Breast epithelium (tissue), 4 donors: Measurements from ENCODE around the gene KIF1C. TPM values are rescaled to one million over a fixed set of nuclear protein-coding genes. Genes with fewer than 3 reads are reported as not detected.

Experiments
- DNase-seq, 2 donors: peaks; one replicate each; pipeline ENCODE4 v3.0.0-alpha.2; 2019; ENCODE audit warnings: low spot score in 2 of 2
- H3K27ac ChIP-seq, 2 donors: fragments of 200-600 bp; sonication (generic) in 1 of 2; one replicate each; pipeline ENCODE4 v1.5.1; 2016 to 2019; ENCODE audit warnings: mild to moderate bottlenecking in 1 of 2
- H3K27me3 ChIP-seq, 2 donors: fragments of 200-600 bp; sonication (generic) in 1 of 2; one replicate each; pipeline versions ENCODE4 v1.5.1 to v1.6.0; 2017 to 2019; ENCODE audit warnings: control low read depth in 1 of 2, mild to moderate bottlenecking in 1 of 2
- H3K36me3 ChIP-seq: fragments of 200-600 bp; one replicate; pipeline ENCODE4 v1.5.1; 2019
- H3K4me1 ChIP-seq, 2 donors: fragments of 200-600 bp; sonication (generic); one replicate each; pipeline ENCODE4 v1.5.1; 2016 to 2019; ENCODE audit warnings: control low read depth in 1 of 2
- H3K4me3 ChIP-seq, 3 donors: fragments of 200-600 bp; sonication (generic); 1 replicate in 2 of 3; 2 replicates in 1 of 3; pipeline ENCODE4 v1.5.1; 2016 to 2019; ENCODE audit warnings: mild to moderate bottlenecking in 3 of 3, moderate library complexity in 2 of 3
- H3K9me3 ChIP-seq, 2 donors: fragments of 200-600 bp; sonication (generic) in 1 of 2; one replicate each; pipeline ENCODE4 v1.5.1; 2016 to 2019; ENCODE audit warnings: control low read depth in 1 of 2
- CTCF ChIP-seq, 3 donors: fragments of 450-650 bp; IDR thresholded peaks; one replicate each; pipeline ENCODE4 v1.5.1; 2016 to 2017; ENCODE audit warnings: antibody characterized with exemption in 3 of 3, mild to moderate bottlenecking in 3 of 3, moderate library complexity in 3 of 3
- POLR2A ChIP-seq: fragments of 450-650 bp; IDR thresholded peaks from one replicate; pipeline ENCODE4 v1.6.1; 2016; ENCODE audit warnings: antibody characterized with exemption, mild to moderate bottlenecking, moderate library complexity
- POLR2AphosphoS5 ChIP-seq, 3 donors: sonication (generic); formaldehyde crosslinking; IDR thresholded peaks; one replicate each; pipeline ENCODE4 v1.6.1; 2017; ENCODE audit warnings: antibody characterized with exemption in 3 of 3
- intact Hi-C: fragments of 100-400 bp; cut with DNase I; formaldehyde crosslinking; loops from one replicate; pipeline ENCODE4 v1.15.1; 2023; ENCODE audit warnings: low total_unique reads
- total RNA-seq, 3 donors: library from RNA; depleted of rRNA; stranded (reverse); fragments of >200 nt; gene quantifications; one replicate each; pipeline ENCODE4 v1.1.0, GENCODE V29; 2016

Gene KIF1C
- total RNA-seq, 3 donors from 2014 or later = 37.5 to 88.5 (median 50.5) TPM

DNA sequence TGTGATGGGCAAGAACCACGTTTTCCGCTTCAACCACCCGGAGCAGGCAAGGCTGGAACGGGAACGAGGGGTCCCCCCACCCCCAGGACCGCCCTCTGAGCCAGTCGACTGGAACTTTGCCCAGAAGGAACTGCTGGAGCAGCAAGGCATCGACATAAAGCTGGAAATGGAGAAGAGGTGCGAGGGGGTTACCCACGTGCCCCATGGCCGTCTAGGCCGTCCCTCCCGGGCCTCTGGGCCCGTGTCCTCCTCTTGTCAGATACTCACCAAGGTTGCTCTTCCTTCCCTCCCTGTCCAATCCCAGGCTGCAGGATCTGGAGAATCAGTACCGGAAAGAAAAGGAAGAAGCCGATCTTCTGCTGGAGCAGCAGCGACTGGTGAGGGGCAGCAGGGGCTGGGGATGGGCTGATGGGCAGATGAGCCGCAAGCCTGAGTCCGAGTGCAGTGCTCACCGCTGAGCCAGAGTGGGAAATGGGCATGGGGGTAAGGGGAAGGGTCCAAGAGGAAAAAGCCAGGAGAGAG, 22.8 kb downstream of the KIF1C start:
- no peak overlapping the region for H3K27ac ChIP-seq
- DNase-seq = no peak
- no peak for TF ChIP-seq POLR2AphosphoS5 (IDR thresholded peaks at IDR 0.05)
- no peak for TF ChIP-seq POLR2A
- no peak for TF ChIP-seq CTCF (IDR thresholded peaks at IDR 0.05)
- H3K4me3 ChIP-seq = no peak overlapping the region
- intact Hi-C loops = no loop called here
- H3K4me1 ChIP-seq = no peaks in the 10 kb centered on the region
- no peaks in the 10 kb centered on the region for H3K9me3 ChIP-seq
- no peaks in the 10 kb centered on the region for H3K27me3 ChIP-seq
- H3K36me3 ChIP-seq = peaks cover 16% of the 10 kb centered on the region

- H3K27me3 ChIP-seq = no peaks in the 10 kb centered on the region
- H3K36me3 ChIP-seq = peaks cover 16% of the 10 kb centered on the region
- no peak overlapping the region for H3K4me3 ChIP-seq
- no peaks in the 10 kb centered on the region for H3K9me3 ChIP-seq
- no peak for DNase-seq
- no peak for TF ChIP-seq CTCF (IDR thresholded peaks at IDR 0.05)
- no peak for TF ChIP-seq POLR2A
- no peak for TF ChIP-seq POLR2AphosphoS5 (IDR thresholded peaks at IDR 0.05)
- intact Hi-C loops = no loop called here
- no peak overlapping the region for H3K27ac ChIP-seq
- H3K4me1 ChIP-seq = no peaks in the 10 kb centered on the region
These were observed 24.5 kb downstream of the KIF1C start for GRCh38 chr17:5022171-5022711.

GRCh38 chr17:5023588-5024147, 25.9 kb downstream of the KIF1C start:
- no peak for TF ChIP-seq CTCF (IDR thresholded peaks at IDR 0.05)
- no peak for TF ChIP-seq POLR2AphosphoS5 (IDR thresholded peaks at IDR 0.05)
- no peak for TF ChIP-seq POLR2A
- Histone ChIP-seq H3K36me3 (peaks cover 16% of the 10 kb centered on the region), H3K4me1 (no peaks in the 10 kb centered on the region), H3K9me3 (no peaks in the 10 kb centered on the region), H3K27me3 (no peaks in the 10 kb centered on the region), H3K4me3 (no peak overlapping the region), H3K27ac (no peak overlapping the region)
- DNase-seq = no peak
- intact Hi-C loops = no loop called here

DNA sequence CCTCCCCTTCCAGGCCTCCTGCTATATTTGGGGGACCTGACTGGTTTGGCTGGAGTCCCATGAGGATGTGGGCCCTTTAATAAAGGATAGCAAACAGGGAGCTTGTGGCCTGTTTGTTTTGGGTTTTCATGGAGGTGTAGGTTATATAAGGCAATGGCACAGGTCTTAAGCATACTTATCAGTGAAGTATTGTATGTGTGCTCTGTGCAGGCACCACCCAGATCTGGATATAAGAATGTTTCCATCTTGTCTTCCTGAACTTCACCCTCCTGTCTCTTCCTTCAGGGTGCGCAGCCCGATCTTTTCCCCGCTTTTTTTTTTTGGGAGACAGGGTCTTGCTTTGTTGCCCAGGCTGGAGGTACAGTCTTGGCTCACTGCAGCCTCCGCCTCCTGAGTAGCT, 26.9 kb downstream of the KIF1C start:
- peaks cover 16% of the 10 kb centered on the region for H3K36me3 ChIP-seq
- H3K4me3 ChIP-seq = no peak overlapping the region
- H3K27ac ChIP-seq = no peak overlapping the region
- TF ChIP-seq POLR2A (no peak), POLR2AphosphoS5 (IDR thresholded peaks at IDR 0.05) (no peak)
- H3K9me3 ChIP-seq = no peaks in the 10 kb centered on the region
- DNase-seq = no peak
- no peaks in the 10 kb centered on the region for H3K27me3 ChIP-seq
- no peaks in the 10 kb centered on the region for H3K4me1 ChIP-seq
- intact Hi-C loops = no loop called here

DNA sequence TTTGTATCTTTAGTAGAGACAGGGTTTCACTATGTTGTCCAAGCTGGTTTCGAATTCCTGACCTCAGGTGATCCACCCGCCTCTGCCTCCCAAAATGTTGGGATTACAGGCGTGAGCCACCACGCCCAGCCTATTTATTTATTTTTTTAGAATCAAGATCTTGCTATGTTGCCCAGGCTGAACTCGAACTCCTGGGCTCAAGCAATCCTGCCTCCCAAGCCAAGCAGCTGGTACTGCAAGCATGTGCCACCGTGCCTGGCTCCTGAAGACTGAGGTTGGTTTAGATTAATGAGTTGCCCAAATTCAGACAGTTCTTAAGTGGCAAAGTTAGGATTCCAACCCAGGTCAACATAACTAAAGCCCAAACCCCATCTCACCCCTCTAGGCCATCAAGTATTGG, 29.5 kb downstream of the KIF1C start:
- TF ChIP-seq POLR2AphosphoS5 (IDR thresholded peaks at IDR 0.05) (no peak), POLR2A (no peak), CTCF (IDR thresholded peaks at IDR 0.05) (no peak)
- Histone ChIP-seq H3K36me3 (peaks cover 6% of the 10 kb centered on the region), H3K4me3 (no peak overlapping the region), H3K9me3 (no peaks in the 10 kb centered on the region), H3K4me1 (no peaks in the 10 kb centered on the region), H3K27ac (no peak overlapping the region), H3K27me3 (no peaks in the 10 kb centered on the region)
- intact Hi-C loops = no loop called here
- no peak for DNase-seq
